GM21526 (cell line): ENCODE results near the gene RMND1.
A peak's percentile ranks its signal among the peaks of the same experiment; 100 is the strongest.

Experiments
- ATAC-seq: cut with Tn5 transposase; IDR thresholded peaks from one replicate; pipeline ENCODE4 v1.9.1; 2021; ENCODE audit warnings: moderate library complexity; ENCODE audit not compliant: unreplicated experiment, low FRiP score

Gene RMND1

DNA sequence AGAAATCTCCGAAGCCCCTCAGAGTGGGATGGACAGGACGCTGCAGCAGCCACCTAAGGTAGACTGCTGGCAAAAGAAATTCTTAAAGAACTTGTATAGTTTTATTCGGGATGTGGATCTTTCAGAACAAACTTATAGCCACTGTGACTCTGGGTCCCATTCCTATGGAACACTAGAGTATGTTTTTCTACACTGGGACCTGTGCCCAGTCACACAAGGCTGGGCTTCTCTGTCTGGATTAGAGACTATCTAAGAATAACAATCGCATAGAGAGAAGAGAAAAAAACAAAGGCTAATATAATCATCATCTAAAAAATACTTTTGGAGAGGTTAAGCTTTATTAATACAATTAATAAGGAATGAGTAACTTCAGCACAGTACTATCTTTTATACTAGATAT is 28.9 kb downstream of the RMND1 start:
- ATAC-seq, result no peak

DNA sequence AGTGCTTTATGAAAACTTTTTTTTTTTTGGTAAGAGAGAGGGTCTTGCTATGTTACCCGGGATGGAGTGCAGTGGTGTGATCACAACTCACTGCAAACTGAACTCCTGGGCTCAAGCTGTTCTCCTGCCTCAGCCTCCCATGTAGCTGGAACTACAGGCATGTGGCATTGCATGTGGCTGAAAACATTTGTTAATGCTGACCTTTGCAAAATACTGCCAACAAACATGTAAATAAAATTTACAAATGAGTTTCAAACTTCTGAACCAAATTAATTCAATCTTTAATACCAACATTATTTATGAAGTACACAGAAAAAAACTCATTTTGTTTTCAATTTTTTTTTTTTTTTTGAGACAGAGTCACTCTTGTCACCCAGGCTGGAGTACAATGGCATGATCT is 34.4 kb downstream of the RMND1 start:
- no peak for ATAC-seq

DNA sequence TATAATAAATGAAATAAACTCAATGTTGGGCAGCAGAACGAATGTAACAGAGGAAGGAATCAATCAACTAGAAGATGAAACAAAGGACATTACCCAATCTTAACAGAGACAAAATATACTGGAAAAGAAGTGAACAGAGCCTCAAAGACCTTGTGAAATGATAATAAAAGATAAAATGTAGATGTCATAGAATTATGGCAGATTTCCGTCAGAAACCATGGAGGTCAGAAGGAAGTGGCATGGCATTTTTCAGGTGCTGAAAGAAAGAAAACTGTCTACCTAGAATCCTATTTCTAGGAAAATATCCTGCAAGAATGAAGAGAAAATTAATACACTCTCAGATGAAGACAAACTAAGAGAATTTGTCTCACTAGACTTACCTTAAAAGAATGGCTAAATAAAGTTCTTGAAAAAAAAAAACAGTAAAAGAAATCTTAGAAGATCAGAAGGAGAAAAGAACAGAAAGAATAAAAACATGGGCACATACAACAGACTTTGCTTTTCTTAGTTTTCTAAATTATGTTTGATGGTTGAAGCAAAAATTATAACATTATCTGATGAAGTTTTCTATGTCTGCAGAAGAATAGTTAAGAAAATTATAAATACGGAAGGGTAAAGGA is 37.2 kb downstream of the RMND1 start:
- ATAC-seq, result no peak

DNA sequence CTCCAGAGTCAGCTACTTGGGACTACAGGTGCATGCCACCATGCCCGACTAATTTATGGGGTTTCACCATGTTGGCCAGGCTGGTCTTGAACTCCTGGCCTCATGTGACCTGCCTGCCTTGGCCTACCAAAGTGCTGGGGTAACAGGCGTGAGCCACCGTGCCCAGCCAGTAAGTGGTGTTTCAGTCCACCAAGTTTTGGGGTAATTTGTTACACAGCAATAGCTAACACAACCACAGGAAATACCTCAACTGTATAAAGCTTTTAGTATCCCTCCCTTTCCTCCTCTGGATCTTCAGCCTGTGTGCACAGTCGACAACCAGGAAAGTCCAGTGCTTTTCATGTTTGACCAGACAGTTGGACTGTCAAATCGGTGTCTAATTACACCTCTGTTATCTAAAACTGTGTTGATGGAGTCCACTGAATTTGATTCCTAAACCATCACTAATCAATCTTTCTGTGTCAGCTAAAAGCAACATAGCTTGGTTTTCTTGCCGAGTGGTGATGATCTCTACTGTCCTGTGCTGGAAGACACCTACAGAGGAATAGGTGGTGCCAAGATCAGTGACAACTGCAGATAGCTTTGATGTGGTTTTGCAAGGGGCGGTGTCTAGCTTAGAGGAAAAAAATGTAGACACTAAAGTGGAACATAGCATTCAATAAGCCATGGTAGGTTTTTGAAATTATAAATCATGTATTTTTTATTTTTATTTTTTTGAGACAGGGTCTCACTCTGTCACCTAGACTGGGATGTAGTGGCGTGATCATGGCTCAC is 38.4 kb downstream of the RMND1 start:
- ATAC-seq, result no peak

DNA sequence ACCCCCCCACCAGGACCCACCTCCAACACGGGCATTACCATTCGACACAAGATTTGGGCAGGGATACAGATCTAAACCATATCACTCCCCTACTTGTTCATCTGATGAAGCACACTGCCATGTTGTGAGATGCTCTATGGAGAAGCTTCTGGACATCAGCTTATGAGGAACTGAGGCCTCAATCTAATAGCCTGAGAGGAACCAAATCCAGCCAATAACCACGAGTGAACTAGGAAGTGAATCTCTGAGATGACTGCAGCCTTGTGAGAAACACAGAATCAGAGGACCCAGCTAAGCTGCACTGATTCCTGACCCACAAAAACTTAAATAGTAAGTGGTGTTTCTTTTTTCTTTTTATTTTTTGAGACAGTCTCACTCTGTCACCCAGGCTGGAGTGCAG is 39.0 kb downstream of the RMND1 start:
- no peak for ATAC-seq

DNA sequence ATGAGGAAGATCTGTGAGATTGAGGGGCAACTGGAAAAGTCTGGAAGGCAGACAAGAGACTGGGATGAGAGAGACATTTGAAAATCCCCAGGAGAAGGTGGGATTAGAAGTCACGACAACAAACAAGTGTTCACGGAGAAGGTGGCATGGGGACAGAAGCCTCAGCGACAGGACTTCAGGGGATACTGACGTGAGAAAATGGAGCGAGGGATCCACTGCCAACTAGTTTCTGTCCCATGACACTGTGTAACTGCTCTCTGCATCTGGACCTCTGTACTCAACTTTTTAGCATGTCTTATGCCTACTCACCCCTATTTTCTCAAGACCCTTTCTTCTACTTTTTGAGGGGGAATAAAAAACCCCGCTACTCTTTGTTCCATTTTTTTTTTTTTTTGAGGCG is 42.2 kb downstream of the RMND1 start:
- no peak for ATAC-seq

DNA sequence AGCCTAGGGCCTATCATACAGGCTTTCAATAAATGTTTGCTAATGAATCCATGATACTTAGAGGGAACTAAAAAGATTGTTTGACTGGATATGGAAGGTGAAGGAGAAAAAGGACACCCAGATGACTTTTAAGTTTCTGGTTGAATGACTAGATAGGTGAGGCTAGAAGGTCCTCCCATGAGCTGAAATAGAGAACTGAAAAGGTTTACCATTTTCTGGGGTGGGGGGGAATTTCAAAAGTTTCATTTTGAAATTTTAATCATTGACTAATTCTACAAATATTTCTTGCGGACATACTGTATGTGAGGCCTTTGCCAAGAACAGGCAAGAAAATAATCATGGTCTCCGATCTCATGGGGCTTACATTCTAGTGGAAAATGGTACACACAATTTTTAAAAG is 42.7 kb downstream of the RMND1 start:
- ATAC-seq, result peak; percentile 52

DNA sequence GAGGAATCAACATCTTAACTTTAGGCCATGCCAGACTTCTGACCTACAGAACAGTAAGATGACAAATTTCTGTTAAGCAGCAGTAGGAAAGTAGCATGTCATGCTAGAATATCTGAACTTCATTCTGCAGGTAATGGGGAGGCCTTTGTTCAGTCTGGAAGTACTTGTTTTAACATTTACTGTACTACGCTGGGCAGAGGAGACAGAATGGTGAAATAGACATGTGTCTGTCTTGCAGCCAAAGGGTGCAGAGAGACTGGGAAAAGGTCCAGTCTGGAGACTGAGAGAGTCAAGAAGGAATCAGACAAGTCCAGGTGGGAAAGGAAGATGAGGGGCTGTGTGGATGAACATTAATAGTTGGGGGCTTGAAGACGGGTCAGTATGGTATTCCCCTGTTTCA is 43.1 kb downstream of the RMND1 start:
- ATAC-seq, result no peak

DNA sequence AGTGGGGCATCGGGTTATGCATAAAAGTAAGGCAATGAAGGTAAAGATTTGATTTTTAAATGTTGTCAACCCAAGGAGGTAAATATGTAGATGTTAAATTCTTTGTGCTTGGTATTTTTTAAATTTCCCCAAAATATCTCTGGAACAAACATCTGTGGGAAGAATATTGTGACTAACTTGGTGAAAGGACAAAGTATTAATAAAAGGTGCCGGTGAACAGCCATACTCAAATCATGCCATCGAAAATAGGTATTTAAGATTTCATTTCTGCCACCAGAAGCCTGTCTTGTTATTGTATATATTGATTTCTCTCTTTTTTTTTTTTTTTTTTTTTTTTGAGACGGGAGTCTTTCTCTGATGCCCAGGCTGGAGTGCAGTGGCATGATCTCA is 48.0 kb downstream of the RMND1 start:
- no peak for ATAC-seq

DNA sequence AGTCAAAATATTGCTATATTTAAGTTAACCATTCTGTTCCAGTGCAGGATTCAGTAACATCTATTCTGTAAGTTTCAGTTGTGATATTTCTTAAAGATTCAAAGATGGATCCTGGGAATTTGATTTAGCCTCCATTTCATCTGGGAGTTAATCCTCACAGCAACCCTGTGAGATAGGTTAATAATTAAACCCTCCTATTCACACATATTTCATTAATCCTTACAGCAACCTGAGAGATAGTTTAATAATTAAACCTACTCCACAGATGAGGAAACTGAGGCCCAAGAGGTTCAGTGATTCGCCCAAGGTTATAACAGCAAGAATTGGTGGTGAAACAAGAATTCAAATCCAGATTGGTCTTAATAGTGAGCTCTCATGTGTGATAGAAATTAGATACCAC is 49.7 kb downstream of the RMND1 start:
- ATAC-seq, result no peak

DNA sequence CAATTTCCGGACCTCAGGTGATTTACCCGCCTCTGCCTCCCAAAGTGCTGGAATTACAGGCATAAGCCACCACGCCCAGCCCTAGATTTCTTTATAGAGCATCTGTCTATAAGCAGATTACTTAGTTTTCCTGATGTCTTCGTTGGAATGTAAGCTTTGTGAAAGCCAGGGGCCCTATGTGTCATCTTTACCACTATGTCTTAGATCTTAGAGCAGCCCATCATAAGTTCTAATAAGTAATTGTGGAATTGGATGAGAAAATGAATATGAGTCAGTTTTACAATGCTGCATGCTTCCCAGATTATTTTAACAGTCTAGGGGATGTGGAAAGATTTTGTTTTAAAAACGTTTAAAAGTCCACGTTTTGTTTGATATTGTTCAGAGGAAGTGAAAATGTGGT is 51.5 kb downstream of the RMND1 start:
- no peak for ATAC-seq

DNA sequence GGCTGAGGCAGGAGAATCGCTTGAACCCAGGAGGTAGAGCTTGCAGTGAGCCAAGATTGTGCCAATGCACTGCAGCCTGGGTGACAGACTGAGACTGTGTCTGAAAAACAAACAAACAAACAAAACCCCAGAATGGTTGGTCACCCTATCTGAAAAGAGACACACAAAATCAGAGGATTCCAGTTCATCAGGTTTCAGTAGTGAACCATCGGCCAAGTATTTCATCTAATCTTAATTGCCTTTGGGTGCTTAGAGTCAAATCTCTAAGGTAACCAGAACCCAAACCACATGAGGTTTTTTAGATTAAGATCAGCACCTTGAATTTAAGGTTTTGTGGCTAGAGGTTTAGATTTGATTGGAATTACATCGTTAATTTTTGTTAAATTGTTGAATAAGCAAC is 52.2 kb downstream of the RMND1 start:
- no peak for ATAC-seq

DNA sequence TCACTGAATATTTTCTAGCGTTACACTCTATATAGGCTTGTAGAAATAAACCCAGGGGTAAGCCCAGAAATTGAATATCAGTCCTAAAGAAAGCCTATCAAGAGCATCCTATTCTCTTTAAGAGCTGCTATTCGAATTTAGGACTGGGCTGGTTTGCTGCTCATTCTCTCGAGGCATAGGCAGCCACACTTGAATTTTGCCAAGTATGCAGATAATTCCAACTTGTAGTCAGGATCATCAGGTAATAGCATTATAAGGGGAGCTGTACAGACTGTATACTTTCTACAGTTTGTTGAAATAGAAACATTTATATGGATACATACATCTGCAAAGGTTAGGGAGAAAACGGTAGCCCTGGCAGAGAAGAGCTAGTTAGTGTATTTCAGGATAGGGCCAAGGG is 58.5 kb downstream of the RMND1 start:
- no peak for ATAC-seq

DNA sequence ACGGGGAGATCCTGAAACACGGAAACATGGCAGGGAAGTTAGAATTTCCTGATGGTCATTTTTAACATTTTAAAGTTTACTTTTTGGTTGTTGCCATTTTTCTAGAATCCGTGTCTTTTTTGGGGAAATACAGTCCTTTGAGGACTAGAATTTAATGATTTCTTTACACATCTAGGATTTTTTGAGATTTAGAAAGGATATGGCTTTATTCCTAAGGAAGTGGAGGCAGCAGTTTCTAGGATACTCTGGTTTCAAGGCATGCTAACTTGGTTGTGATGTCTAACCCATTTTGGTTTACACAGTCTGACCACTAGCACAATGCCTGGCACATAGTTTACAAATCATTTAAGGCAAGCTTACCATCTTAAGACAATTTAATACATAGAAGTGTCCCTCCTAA is 59.5 kb downstream of the RMND1 start:
- no peak for ATAC-seq

DNA sequence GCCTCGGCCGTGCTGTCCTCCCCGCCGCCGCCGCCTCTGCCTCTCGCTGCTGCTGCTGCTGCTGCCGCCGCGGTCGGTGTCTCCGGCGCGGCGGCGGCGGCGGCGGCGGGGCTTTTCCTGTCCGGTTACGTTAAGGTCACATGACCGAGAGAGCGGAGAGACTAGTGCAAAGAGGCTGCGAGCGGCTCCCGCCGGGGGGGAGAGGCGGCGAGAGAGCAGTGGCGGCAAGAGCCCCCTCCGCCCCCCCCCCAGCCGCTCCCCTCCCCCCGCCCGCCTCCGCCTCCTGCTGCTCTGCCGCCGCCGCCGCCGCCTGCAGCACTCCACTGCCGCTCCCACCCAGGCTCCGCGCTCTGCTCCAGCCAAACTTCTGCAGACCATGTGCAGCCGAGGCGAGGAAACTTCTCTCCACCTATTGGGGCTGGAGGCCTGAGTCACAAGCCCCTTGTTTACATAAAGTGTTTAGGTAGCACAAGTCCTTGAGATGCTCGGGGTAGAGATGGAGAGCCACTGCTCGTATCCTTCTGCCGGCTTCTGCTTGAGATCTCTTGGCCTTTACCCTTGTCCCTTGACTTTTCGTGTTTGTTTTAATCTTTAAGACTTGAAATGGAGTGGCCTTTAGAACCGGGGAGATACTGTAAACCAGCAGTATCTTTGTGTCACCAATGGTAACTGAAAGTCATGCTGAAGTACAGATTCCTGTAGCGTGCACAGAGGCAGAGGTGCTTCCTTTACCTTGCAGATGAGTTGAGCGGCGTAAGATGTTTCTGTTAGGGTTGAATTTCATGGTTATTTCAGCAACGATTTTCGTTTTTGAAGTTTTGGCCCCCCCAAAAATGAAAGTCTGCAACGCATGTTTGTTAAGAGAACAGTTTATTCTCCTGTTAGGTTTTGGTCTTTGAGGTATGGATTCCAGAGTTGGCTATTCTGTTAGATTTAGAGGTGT is 60.2 kb downstream of the RMND1 start, which contains the start of gene ZBTB2:
Gene ZBTB2 (minus strand): TSS at position 89 of the 943 bp plus-strand sequence. CDS start 17,922 bp downstream, outside the sequence.
- ATAC-seq, result peak; percentile 14

DNA sequence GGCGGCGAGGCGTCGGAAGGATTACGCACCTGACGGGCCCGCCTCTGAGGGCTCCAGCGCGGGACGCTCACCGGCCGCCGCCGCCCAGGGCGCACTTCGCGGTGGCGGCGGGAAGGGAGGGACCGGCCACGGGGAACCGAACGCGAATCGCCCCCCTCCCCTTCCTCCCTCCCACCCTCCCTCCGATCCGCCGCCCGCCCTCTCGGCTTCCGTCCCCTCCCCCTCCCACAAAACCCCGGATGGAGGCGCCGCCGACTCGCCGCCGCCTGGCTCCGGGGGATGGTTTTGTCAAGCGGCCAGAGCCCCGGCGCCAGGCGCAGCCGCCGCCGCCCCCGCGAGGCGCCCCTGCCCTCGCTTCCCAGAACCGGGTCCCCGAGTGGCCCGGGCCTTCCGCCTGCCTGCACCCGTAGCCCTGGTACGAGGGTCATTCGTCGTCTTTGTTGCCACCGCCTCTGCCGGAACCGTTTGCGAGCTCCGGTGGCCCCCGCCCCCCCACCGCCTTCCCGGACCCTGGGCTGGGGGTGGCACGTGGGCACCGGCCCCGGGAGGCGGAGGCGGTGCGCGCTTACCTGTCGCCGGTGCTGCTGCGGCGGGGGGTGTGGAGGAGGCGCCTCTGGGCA is 61.0 kb downstream of the RMND1 start:
- ATAC-seq, result peak; percentile 9

DNA sequence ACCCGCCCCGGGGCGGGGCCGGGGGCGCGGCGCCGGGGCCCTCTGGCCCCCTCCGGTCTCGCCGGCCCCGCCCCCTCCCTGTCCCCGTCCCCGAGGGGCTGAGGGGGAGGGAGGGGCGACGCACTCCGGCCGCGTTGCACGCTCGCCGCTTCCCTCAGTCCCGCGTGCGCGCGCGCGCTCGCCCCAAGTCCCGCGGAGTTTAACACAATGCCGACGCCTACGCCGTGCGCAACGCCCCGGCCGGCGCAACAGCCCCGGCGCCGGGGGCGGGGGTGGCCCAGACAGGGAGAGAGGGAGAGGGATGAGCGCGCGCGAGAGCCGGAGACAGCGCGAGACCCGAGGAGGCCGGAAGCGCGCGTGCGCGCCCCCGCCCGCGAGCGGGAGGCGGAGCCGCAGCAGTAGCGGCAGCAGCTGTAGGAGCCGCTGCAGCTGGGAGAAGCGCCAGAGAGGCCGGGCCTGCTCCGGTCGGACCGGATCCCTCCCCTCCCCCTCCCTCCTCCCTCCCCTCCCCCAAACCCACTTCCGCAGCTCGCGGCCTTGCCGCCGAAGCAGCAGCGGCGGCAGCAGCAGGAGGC is 61.6 kb downstream of the RMND1 start:
- peak; percentile 85 for ATAC-seq

DNA sequence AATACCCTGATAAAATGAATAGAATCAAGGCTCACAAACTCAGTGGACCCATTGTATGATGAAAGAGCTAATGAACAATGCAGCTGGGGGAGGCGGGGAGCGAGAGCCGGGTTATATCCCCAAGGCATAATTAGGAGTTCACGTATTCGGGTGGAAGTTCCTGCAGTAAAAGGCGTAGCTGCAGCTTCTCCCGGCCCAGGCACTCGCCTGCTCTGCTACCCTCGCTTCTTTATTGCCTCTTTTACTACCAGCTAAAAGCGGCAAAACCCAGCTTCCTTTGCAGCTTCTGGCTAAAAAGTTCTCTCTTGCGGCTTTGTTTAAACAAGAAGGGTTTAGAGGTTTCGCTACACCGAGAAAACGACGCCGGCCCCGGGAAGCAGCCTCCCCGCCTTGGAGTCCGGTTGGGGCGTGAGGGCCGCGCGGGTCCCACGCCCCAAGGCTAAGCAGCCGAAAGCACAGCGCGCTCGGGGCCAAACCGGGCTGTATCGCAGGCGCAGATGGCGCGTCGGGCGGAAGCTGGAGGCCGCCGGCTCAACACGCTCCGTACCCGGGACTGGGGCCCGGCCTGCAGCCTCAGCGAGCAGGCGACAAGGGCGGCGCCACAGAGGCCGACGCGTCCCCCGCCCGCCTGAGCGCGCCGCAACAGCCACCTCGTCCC is 62.2 kb downstream of the RMND1 start:
- peak; percentile 61 for ATAC-seq

DNA sequence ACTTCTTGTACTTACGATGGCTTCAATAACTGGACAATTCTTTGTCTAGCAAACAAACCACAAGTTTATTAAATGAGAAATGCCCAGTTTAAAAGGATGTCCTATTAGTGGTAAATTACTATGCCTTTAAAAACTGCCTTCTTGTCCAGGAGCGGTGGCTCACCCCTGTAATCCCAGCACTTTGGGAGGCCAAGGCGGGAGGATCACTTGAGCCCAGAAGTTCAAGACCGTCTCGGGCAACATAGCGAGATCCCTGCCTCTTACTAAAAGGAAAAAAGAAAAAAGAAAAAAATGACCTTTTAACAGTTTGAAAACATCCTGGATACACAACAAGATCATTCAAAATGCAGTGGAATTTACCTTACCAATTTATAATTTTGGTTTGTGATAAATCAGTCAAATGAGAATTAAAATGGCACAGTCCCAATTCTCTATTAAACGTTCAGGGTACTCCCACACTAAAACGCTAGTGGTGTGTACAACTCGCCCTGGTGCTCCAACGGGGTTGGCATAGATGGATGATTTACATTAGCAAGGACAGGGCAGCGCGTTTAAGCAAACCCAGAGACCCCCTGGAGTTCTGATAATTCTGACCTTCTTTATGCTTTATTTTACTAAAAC is 62.8 kb downstream of the RMND1 start:
- ATAC-seq, result no peak
